ENCODE measurements around the gene PRR29.

DNA sequence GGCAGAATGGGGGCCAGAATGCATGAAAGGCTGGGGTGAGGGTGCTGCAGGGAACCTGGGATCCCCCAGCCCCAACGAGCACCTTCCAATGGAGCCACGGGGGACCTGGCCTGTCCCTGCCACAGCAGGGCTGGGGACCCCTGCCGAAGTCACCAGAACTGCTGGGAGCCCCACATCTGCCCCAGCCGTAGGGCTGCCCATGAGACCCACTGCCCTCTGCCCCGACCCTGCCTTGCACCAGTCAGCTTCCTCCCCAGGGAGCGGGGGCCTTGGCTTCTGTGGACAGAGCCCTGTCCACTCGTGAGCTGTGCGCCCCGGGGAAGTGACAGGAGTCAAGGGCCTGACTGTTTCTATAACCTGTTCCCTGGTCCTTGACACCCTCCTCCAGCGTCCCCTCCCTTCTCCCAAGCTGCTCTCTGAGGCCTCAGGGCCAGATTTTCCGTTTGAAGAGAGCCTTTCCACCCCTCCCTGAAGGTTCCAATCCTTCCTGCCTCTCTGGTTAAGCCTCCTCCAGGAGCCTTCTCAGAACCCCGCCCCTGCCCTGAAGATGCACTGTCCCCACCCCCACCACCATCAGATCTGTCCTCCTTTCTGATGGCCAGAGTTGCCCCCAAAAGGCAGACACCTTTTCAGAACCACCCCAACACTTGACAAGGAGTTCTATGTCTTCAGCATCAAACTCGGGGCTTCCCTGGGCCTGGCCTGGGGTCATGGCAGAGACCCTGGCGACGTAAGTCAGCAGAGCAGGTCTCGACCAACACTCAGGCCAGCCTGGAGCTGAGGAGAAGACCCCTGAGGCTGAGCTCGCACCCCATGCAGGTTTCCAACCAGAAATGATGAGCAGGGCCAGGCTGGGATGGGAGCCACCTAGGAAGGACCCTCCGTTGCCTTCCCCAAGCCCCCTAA, 10.7 kb upstream of the PRR29 start:
- TF ChIP-seq POLR2A (IDR thresholded peaks at IDR 0.05; ENCODE audit: low read depth, low read length) (no peak), POLR2AphosphoS5 (IDR thresholded peaks at IDR 0.05; ENCODE audit: low read depth, low read length) (no peak), SPI1 (IDR thresholded peaks at IDR 0.05; ENCODE audit: low read depth, low read length) (no peak), TAF1 (IDR thresholded peaks at IDR 0.05; ENCODE audit: low read depth, low read length) (no peak), PAX5 (IDR thresholded peaks at IDR 0.05; ENCODE audit: insufficient read depth, low read length, severe bottlenecking) (no peak)
